HepG2 (cell line): Measurements from ENCODE around the gene IBA57. TPM values are rescaled to one million over a fixed set of nuclear protein-coding genes. Genes with fewer than 3 reads are reported as not detected.
A peak's percentile ranks its signal among the peaks of the same experiment; 100 is the strongest.

ENCODE experiments used
- ATAC-seq: fragments of 200-7000 bp; cut with Tn5 transposase; 3 replicates; pipeline ENCODE4 v1.9.1; 2020; ENCODE audit warnings: mild to moderate bottlenecking, moderate library complexity
- BruUV-seq: library from RNA; stranded (reverse); fragments of 400-500 nt; replicated peaks from 2 replicates; lab custom pipeline; 2021; lab: Mats Ljungman, UMichigan
- CTCF ChIA-PET: fragments of 300-600 bp; formaldehyde crosslinking; extraction: SDS; loops from one replicate; lab custom pipeline; 2021; ENCODE audit warnings: low total read pairs, inconsistent platforms, low intra/inter-chr PET ratio; lab: Yijun Ruan, JAX
- POLR2A ChIA-PET: fragments of 350-600 bp; sonication (Branson Sonifier 250); formaldehyde crosslinking; loops from one replicate; lab custom pipeline; 2020; ENCODE audit warnings: antibody characterized with exemption, inconsistent platforms; lab: Yijun Ruan, JAX
- DNase-seq: peaks from one replicate; pipeline ENCODE4 v3.0.0-alpha.2; 2015; ENCODE audit warnings: low spot score
- FAIRE-seq: peaks from 3 replicates; lab custom pipeline; 2011; peaks lifted over from hg19 to GRCh38; lab: Jason Lieb, UNC
- H2AFZ ChIP-seq: one replicate; pipeline ENCODE4 v1.6.1; 2011; ENCODE audit warnings: low read length, inconsistent platforms
- H3K27ac ChIP-seq: fragments of 300-600 bp; 3 replicates; pipeline ENCODE4 v1.8.0; 2011; ENCODE audit warnings: mixed run types, mild to moderate bottlenecking, mixed read lengths, low read length, inconsistent platforms; ENCODE audit not compliant: insufficient read depth; ENCODE audit errors: extremely low read length
- H3K27me3 ChIP-seq, 2 experiments: fragments of 200-600 bp in 1 of 2; 2 replicates in 1 of 2; 3 replicates in 1 of 2; pipeline versions ENCODE4 v1.6.0 to v1.8.0; 2011; ENCODE audit warnings: low read length in 2 of 2, mild to moderate bottlenecking in 2 of 2, moderate library complexity in 2 of 2, inconsistent platforms in 1 of 2; ENCODE audit not compliant: insufficient read depth in 2 of 2, control insufficient read depth in 1 of 2
- H3K36me3 ChIP-seq, 2 experiments: fragments of 200-600 bp in 1 of 2; replicated peaks in 1 of 2; 2 replicates in 1 of 2; 3 replicates in 1 of 2; pipeline versions ENCODE4 v1.5.1 to v1.8.0; 2011; ENCODE audit warnings: low read length in 2 of 2, inconsistent platforms in 1 of 2; ENCODE audit not compliant: insufficient read depth in 2 of 2, control insufficient read depth in 1 of 2
- H3K4me1 ChIP-seq: 2 replicates; pipeline ENCODE4 v1.5.1; 2012; ENCODE audit warnings: low read length, inconsistent platforms; ENCODE audit not compliant: insufficient read depth
- H3K4me2 ChIP-seq: 2 replicates; pipeline ENCODE4 v1.6.0; 2011; ENCODE audit warnings: low read depth, low read length, inconsistent platforms
- H3K4me3 ChIP-seq, 3 experiments: fragments of 200-600 bp in 1 of 3; sonication (generic), shearing (Covaris generic) in 1 of 3; replicated peaks in 1 of 3; 2 replicates each; pipeline ENCODE4 v1.5.1; 2011 to 2016; ENCODE audit warnings: low read length in 3 of 3, inconsistent platforms in 2 of 3, low read depth in 2 of 3, mild to moderate bottlenecking in 2 of 3, control low read depth in 1 of 3, mixed read lengths in 1 of 3; ENCODE audit not compliant: insufficient read depth in 1 of 3
- H3K79me2 ChIP-seq: one replicate; pipeline ENCODE4 v1.6.1; 2011; ENCODE audit warnings: low read length, inconsistent platforms; ENCODE audit not compliant: insufficient read depth
- H3K9ac ChIP-seq: 2 replicates; pipeline ENCODE4 v1.6.0; 2011; ENCODE audit warnings: mild to moderate bottlenecking, low read depth, low read length, inconsistent platforms; ENCODE audit not compliant: insufficient read depth
- H3K9me3 ChIP-seq: 2 replicates; pipeline ENCODE4 v1.5.1; 2012; ENCODE audit warnings: mild to moderate bottlenecking, low read length
- H4K20me1 ChIP-seq: 2 replicates; pipeline ENCODE4 v1.6.0; 2011; ENCODE audit warnings: inconsistent platforms, mild to moderate bottlenecking, low read length, moderate library complexity; ENCODE audit not compliant: insufficient read depth
- AHDC1 ChIP-seq: sonication (generic); formaldehyde crosslinking; IDR thresholded peaks from 2 replicates; pipeline ENCODE4 v1.5.1; 2020; ENCODE audit warnings: mild to moderate bottlenecking, missing genetic modification reagents, borderline replicate concordance
- BHLHE40 ChIP-seq: IDR thresholded peaks from 2 replicates; pipeline ENCODE4 v1.6.1; 2011; ENCODE audit warnings: low read length, improper control_type of control experiment
- CEBPB ChIP-seq: IDR thresholded peaks from 2 replicates; pipeline ENCODE4 v1.6.1; 2011; ENCODE audit warnings: low read depth, low read length, improper control_type of control experiment, borderline replicate concordance
- DNMT1 ChIP-seq: sonication (generic); formaldehyde crosslinking; IDR thresholded peaks from 2 replicates; pipeline ENCODE4 v1.5.1; 2020; ENCODE audit warnings: mild to moderate bottlenecking, missing genetic modification reagents
- ELF4 ChIP-seq: sonication (generic); formaldehyde crosslinking; IDR thresholded peaks from 2 replicates; pipeline ENCODE4 v1.5.0; 2020; ENCODE audit warnings: missing genetic modification reagents, mild to moderate bottlenecking, moderate library complexity, borderline replicate concordance
- KDM5B ChIP-seq: sonication (generic); formaldehyde crosslinking; IDR thresholded peaks from 2 replicates; pipeline ENCODE4 v1.4.0; 2020; ENCODE audit warnings: missing genetic modification reagents, mild to moderate bottlenecking, borderline replicate concordance
- MZF1 ChIP-seq: sonication (generic); formaldehyde crosslinking; IDR thresholded peaks from 2 replicates; pipeline ENCODE4 v1.8.1; 2023; ENCODE audit warnings: mild to moderate bottlenecking, missing genetic modification reagents, borderline replicate concordance
- NR2F6 ChIP-seq, 2 experiments: IDR thresholded peaks; 2 replicates each; pipeline ENCODE4 v1.6.1; 2016; ENCODE audit warnings: antibody characterized with exemption in 1 of 2, mild to moderate bottlenecking in 1 of 2
- TEF ChIP-seq: sonication (generic); formaldehyde crosslinking; IDR thresholded peaks from 2 replicates; pipeline ENCODE4 v1.5.0; 2020; ENCODE audit warnings: missing genetic modification reagents
- ZMYM2 ChIP-seq: sonication (generic); formaldehyde crosslinking; IDR thresholded peaks from 2 replicates; pipeline ENCODE4 v1.8.0; 2022; ENCODE audit warnings: mild to moderate bottlenecking, missing genetic modification reagents
- ZNF577 ChIP-seq: sonication (generic); formaldehyde crosslinking; IDR thresholded peaks from 2 replicates; pipeline ENCODE4 v1.4.0; 2020; ENCODE audit warnings: mild to moderate bottlenecking, low read depth, missing genetic modification reagents, borderline replicate concordance
- WGBS: methylation state at CpG from one replicate; pipeline ENCODE4 v1.1.6; 2017; ENCODE audit warnings: low lambda C conversion rate; 5-methylcytosine and 5-hydroxymethylcytosine counted together
- in situ Hi-C: cut with HindIII; loops from 2 replicates; pipeline ENCODE4 v1.10.0; 2017; ENCODE audit warnings: low pct_unique_long_range_greater_than_20kb; ENCODE audit not compliant: extremely low pct_ligation_motif_present
- intact Hi-C: fragments of 100-400 bp; cut with micrococcal nuclease; formaldehyde crosslinking; loops from one replicate; pipeline ENCODE4 v1.10.0; 2022; ENCODE audit not compliant: unreplicated experiment
- polyA plus RNA-seq, 8 experiments: library from polyadenylated mRNA; depleted of rRNA in 3 of 8; stranded (reverse) in 7 of 8; unstranded in 1 of 8; fragments of >200 nt; fragmentation: Illumina TruSeq in 4 of 8; extraction: Trizol in 4 of 8; gene quantifications; 2 replicates each; pipeline versions ENCODE4 v1.2.1 to v1.2.3, GENCODE V29; 2011 to 2016; ENCODE audit warnings: low read depth in 4 of 8, missing spikeins in 1 of 8, mixed read lengths in 1 of 8; ENCODE audit not compliant: insufficient read depth in 1 of 8
- total RNA-seq, 5 experiments: library from RNA; depleted of rRNA; stranded (reverse); fragments of >200 nt; fragmentation: Illumina TruSeq; extraction: Trizol; gene quantifications; 2 replicates each; pipeline ENCODE4 v1.2.3, GENCODE V29; 2016; ENCODE audit warnings: low read depth in 1 of 5

The IBA57 gene
- total and polyA plus RNA-seq, 2 of the 13 experiments (the other 11 are each of a cell fraction or from before 2014, with no cell fraction given) = 2.3 to 10.2 TPM

- CTCF ChIA-PET = no interaction called here
- in situ Hi-C loops = no loop called here
These were observed 44.6 kb upstream of the IBA57 start for GRCh38 chr1:228120857-228121489.

DNA sequence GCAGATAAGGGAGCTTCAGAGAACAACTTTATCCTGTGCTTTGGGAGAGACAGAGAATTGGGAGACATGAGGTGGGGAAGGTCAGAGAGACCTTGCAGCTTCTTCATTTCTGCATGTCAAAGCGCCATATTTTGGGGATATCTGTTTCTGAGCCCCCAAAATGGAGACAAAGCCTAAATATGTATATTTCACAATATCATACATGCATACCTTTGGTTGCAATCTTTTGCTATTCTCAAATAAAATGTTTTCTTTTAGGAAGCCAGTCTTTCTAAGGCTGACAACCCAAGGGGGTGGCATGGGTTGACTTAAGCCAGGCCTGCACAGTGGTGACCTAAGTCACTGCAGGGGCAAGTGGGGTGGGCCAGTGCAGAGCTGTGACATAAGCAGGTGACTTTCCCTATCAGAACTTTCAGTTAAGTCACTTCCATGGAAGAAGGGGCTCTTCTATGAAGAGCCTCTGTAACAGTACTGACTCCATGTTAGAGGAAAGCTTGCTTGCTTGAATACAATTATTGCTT lies 42.6 kb upstream of the IBA57 start:
- Histone ChIP-seq H3K4me2 (no peak overlapping the region), H3K79me2 (no peaks in the 10 kb centered on the region), H3K4me1 (peaks cover 14% of the 10 kb centered on the region), H2AFZ (no peak overlapping the region), H3K27ac (no peak overlapping the region), H3K36me3 (no peaks in the 10 kb centered on the region), H3K4me3 (no peak overlapping the region), H3K27me3 (no peaks in the 10 kb centered on the region), H3K9me3 (peaks cover 8% of the 10 kb centered on the region), H4K20me1 (no peaks in the 10 kb centered on the region), H3K9ac (no peak overlapping the region)
- FAIRE-seq = no peak
- intact Hi-C loops (no loop called here), in situ Hi-C loops (no loop called here)
- POLR2A ChIA-PET = interaction anchor here (0.9 to 3.7 kb wide), 3 partner anchors 13 to 42 kb away, joined by 4 to 12 read pairs (median 11); partner anchors contain the start of gene IBA57
- BruUV-seq = no TSS peak
- no peak for DNase-seq
- CTCF ChIA-PET = no interaction called here
- 0% methylated on average over 1 of the region's 1 CpG for WGBS
- ATAC-seq = peak; percentile 41; the same call in 1 of the 3 replicates
- no peak for TF ChIP-seq MZF1
- peak; percentile 34; the same call in 1 of the 2 replicates for TF ChIP-seq CEBPB
- no peak for TF ChIP-seq ZMYM2 (CRISPR knock-in tag)
- no peak for TF ChIP-seq DNMT1 (CRISPR knock-in tag)
- no peak for TF ChIP-seq ELF4 (CRISPR knock-in tag)
- TF ChIP-seq AHDC1 = no peak
- TF ChIP-seq NR2F6 (IDR thresholded peaks at IDR 0.05) = no peak
- TF ChIP-seq NR2F6 (CRISPR knock-in tag; IDR thresholded peaks at IDR 0.05) = peak; percentile 37; the same call in 1 of the 2 replicates
- no peak for TF ChIP-seq KDM5B (CRISPR knock-in tag)
- no peak for TF ChIP-seq TEF (CRISPR knock-in tag)

More at GRCh38 chr1:228120857-228121489, 44.6 kb upstream of the IBA57 start:
- Histone ChIP-seq H3K4me2 (peak overlapping the region; percentile 18; the same call in 1 of the 2 replicates), H3K4me3 (no peak overlapping the region), H3K4me1 (peaks cover 14% of the 10 kb centered on the region), H3K27me3 (no peaks in the 10 kb centered on the region), H3K9me3 (peaks cover 21% of the 10 kb centered on the region), H2AFZ (no peak overlapping the region), H3K36me3 (no peaks in the 10 kb centered on the region), H3K9ac (no peak overlapping the region), H3K79me2 (no peaks in the 10 kb centered on the region), H3K27ac (no peak overlapping the region), H4K20me1 (no peaks in the 10 kb centered on the region)
- FAIRE-seq (no peak), ATAC-seq (no peak), DNase-seq (no peak)
- 12% methylated on average over 5 of the region's 5 CpGs for WGBS
- TF ChIP-seq ZNF577 (CRISPR knock-in tag) (no peak), BHLHE40 (no peak)
- POLR2A ChIA-PET = interaction anchor here (3.1 to 3.7 kb wide), 2 partner anchors 11 to 44 kb away, joined by 11 to 12 read pairs; partner anchors contain the start of gene IBA57
- TSS peak; percentile 79 for BruUV-seq
- intact Hi-C loops = no loop called here
